HepG2 (cell line): Measurements from ENCODE around the gene PKNOX2. TPM values are rescaled to one million over a fixed set of nuclear protein-coding genes. Genes with fewer than 3 reads are reported as not detected.

Source experiments
- ATAC-seq: fragments of 200-7000 bp; cut with Tn5 transposase; 3 replicates; pipeline ENCODE4 v1.9.1; 2020; ENCODE audit warnings: mild to moderate bottlenecking, moderate library complexity
- BruUV-seq: library from RNA; stranded (reverse); fragments of 400-500 nt; replicated peaks from 2 replicates; lab custom pipeline; 2021; lab: Mats Ljungman, UMichigan
- CTCF ChIA-PET: fragments of 300-600 bp; formaldehyde crosslinking; extraction: SDS; loops from one replicate; lab custom pipeline; 2021; ENCODE audit warnings: low total read pairs, inconsistent platforms, low intra/inter-chr PET ratio; lab: Yijun Ruan, JAX
- POLR2A ChIA-PET: fragments of 350-600 bp; sonication (Branson Sonifier 250); formaldehyde crosslinking; loops from one replicate; lab custom pipeline; 2020; ENCODE audit warnings: antibody characterized with exemption, inconsistent platforms; lab: Yijun Ruan, JAX
- DNase-seq: peaks from one replicate; pipeline ENCODE4 v3.0.0-alpha.2; 2015; ENCODE audit warnings: low spot score
- FAIRE-seq: peaks from 3 replicates; lab custom pipeline; 2011; peaks lifted over from hg19 to GRCh38; lab: Jason Lieb, UNC
- H2AFZ ChIP-seq: one replicate; pipeline ENCODE4 v1.6.1; 2011; ENCODE audit warnings: low read length, inconsistent platforms
- H3K27ac ChIP-seq: fragments of 300-600 bp; 3 replicates; pipeline ENCODE4 v1.8.0; 2011; ENCODE audit warnings: mixed run types, mild to moderate bottlenecking, mixed read lengths, low read length, inconsistent platforms; ENCODE audit not compliant: insufficient read depth; ENCODE audit errors: extremely low read length
- H3K27me3 ChIP-seq, 2 experiments: fragments of 200-600 bp in 1 of 2; 2 replicates in 1 of 2; 3 replicates in 1 of 2; pipeline versions ENCODE4 v1.6.0 to v1.8.0; 2011; ENCODE audit warnings: low read length in 2 of 2, mild to moderate bottlenecking in 2 of 2, moderate library complexity in 2 of 2, inconsistent platforms in 1 of 2; ENCODE audit not compliant: insufficient read depth in 2 of 2, control insufficient read depth in 1 of 2
- H3K36me3 ChIP-seq, 2 experiments: fragments of 200-600 bp in 1 of 2; replicated peaks in 1 of 2; 2 replicates in 1 of 2; 3 replicates in 1 of 2; pipeline versions ENCODE4 v1.5.1 to v1.8.0; 2011; ENCODE audit warnings: low read length in 2 of 2, inconsistent platforms in 1 of 2; ENCODE audit not compliant: insufficient read depth in 2 of 2, control insufficient read depth in 1 of 2
- H3K4me1 ChIP-seq: 2 replicates; pipeline ENCODE4 v1.5.1; 2012; ENCODE audit warnings: low read length, inconsistent platforms; ENCODE audit not compliant: insufficient read depth
- H3K4me2 ChIP-seq: 2 replicates; pipeline ENCODE4 v1.6.0; 2011; ENCODE audit warnings: low read depth, low read length, inconsistent platforms
- H3K4me3 ChIP-seq, 3 experiments: fragments of 200-600 bp in 1 of 3; sonication (generic), shearing (Covaris generic) in 1 of 3; replicated peaks in 1 of 3; 2 replicates each; pipeline ENCODE4 v1.5.1; 2011 to 2016; ENCODE audit warnings: low read length in 3 of 3, inconsistent platforms in 2 of 3, low read depth in 2 of 3, mild to moderate bottlenecking in 2 of 3, control low read depth in 1 of 3, mixed read lengths in 1 of 3; ENCODE audit not compliant: insufficient read depth in 1 of 3
- H3K79me2 ChIP-seq: one replicate; pipeline ENCODE4 v1.6.1; 2011; ENCODE audit warnings: low read length, inconsistent platforms; ENCODE audit not compliant: insufficient read depth
- H3K9ac ChIP-seq: 2 replicates; pipeline ENCODE4 v1.6.0; 2011; ENCODE audit warnings: mild to moderate bottlenecking, low read depth, low read length, inconsistent platforms; ENCODE audit not compliant: insufficient read depth
- H3K9me3 ChIP-seq: 2 replicates; pipeline ENCODE4 v1.5.1; 2012; ENCODE audit warnings: mild to moderate bottlenecking, low read length
- H4K20me1 ChIP-seq: 2 replicates; pipeline ENCODE4 v1.6.0; 2011; ENCODE audit warnings: inconsistent platforms, mild to moderate bottlenecking, low read length, moderate library complexity; ENCODE audit not compliant: insufficient read depth
- ATF7-NPFF ChIP-seq: sonication (generic); formaldehyde crosslinking; IDR thresholded peaks from 2 replicates; pipeline ENCODE4 v1.8.1; 2023; ENCODE audit warnings: mild to moderate bottlenecking, low read depth, missing genetic modification reagents, moderate library complexity
- DNMT1 ChIP-seq: sonication (generic); formaldehyde crosslinking; IDR thresholded peaks from 2 replicates; pipeline ENCODE4 v1.5.1; 2020; ENCODE audit warnings: mild to moderate bottlenecking, missing genetic modification reagents
- PLRG1 ChIP-seq: fragments of 450-650 bp; conservative IDR thresholded peaks from 2 replicates; pipeline ENCODE4 v1.6.1; 2016
- SRSF4 ChIP-seq: fragments of 200-400 bp; formaldehyde crosslinking; IDR thresholded peaks from one replicate; pipeline ENCODE4 v1.6.1; 2018; ENCODE audit warnings: mild to moderate bottlenecking, low read depth, low read length, moderate library complexity; ENCODE audit not compliant: poor library complexity, severe bottlenecking
- ZFP90 ChIP-seq: sonication (generic); formaldehyde crosslinking; IDR thresholded peaks from 2 replicates; pipeline ENCODE4 v1.8.0; 2022; ENCODE audit warnings: missing genetic modification reagents, mild to moderate bottlenecking, inconsistent platforms, borderline replicate concordance
- ZNF12 ChIP-seq: sonication (generic); formaldehyde crosslinking; IDR thresholded peaks from 2 replicates; pipeline ENCODE4 v1.5.0; 2020; ENCODE audit warnings: missing genetic modification reagents
- ZNF672 ChIP-seq: sonication (generic); formaldehyde crosslinking; IDR thresholded peaks from 2 replicates; pipeline ENCODE4 v1.8.1; 2022; ENCODE audit warnings: missing genetic modification reagents
- ZSCAN9 ChIP-seq: IDR thresholded peaks from 2 replicates; pipeline ENCODE4 v1.6.1; 2016; ENCODE audit warnings: borderline replicate concordance
- WGBS: methylation state at CpG from one replicate; pipeline ENCODE4 v1.1.6; 2017; ENCODE audit warnings: low lambda C conversion rate; 5-methylcytosine and 5-hydroxymethylcytosine counted together
- in situ Hi-C: cut with HindIII; loops from 2 replicates; pipeline ENCODE4 v1.10.0; 2017; ENCODE audit warnings: low pct_unique_long_range_greater_than_20kb; ENCODE audit not compliant: extremely low pct_ligation_motif_present
- intact Hi-C: fragments of 100-400 bp; cut with micrococcal nuclease; formaldehyde crosslinking; loops from one replicate; pipeline ENCODE4 v1.10.0; 2022; ENCODE audit not compliant: unreplicated experiment
- polyA plus RNA-seq, 8 experiments: library from polyadenylated mRNA; depleted of rRNA in 3 of 8; stranded (reverse) in 7 of 8; unstranded in 1 of 8; fragments of >200 nt; fragmentation: Illumina TruSeq in 4 of 8; extraction: Trizol in 4 of 8; gene quantifications; 2 replicates each; pipeline versions ENCODE4 v1.2.1 to v1.2.3, GENCODE V29; 2011 to 2016; ENCODE audit warnings: low read depth in 4 of 8, missing spikeins in 1 of 8, mixed read lengths in 1 of 8; ENCODE audit not compliant: insufficient read depth in 1 of 8
- total RNA-seq, 5 experiments: library from RNA; depleted of rRNA; stranded (reverse); fragments of >200 nt; fragmentation: Illumina TruSeq; extraction: Trizol; gene quantifications; 2 replicates each; pipeline ENCODE4 v1.2.3, GENCODE V29; 2016; ENCODE audit warnings: low read depth in 1 of 5
- TF ChIP-seq, protein P1 (sequence below): IDR thresholded peaks from 2 replicates; pipeline ENCODE4 v1.4.0; 2020; ENCODE audit warnings: mild to moderate bottlenecking, missing genetic modification reagents
- TF ChIP-seq, protein P2 (sequence below): sonication (generic); formaldehyde crosslinking; IDR thresholded peaks from 2 replicates; pipeline ENCODE4 v1.5.0; 2020; ENCODE audit warnings: mild to moderate bottlenecking, low read depth, missing genetic modification reagents, borderline replicate concordance
- TF ChIP-seq, protein P3 (sequence below): fragments of 450-650 bp; IDR thresholded peaks from 2 replicates; pipeline ENCODE4 v1.6.1; 2017
- TF ChIP-seq, protein P4 (sequence below): sonication (generic); formaldehyde crosslinking; IDR thresholded peaks from 2 replicates; pipeline ENCODE4 v1.5.0; 2020; ENCODE audit warnings: missing genetic modification reagents

Gene PKNOX2
- total and polyA plus RNA-seq, 2 of the 13 experiments (the other 11 are each of a cell fraction or from before 2014, with no cell fraction given), result not detected

DNA sequence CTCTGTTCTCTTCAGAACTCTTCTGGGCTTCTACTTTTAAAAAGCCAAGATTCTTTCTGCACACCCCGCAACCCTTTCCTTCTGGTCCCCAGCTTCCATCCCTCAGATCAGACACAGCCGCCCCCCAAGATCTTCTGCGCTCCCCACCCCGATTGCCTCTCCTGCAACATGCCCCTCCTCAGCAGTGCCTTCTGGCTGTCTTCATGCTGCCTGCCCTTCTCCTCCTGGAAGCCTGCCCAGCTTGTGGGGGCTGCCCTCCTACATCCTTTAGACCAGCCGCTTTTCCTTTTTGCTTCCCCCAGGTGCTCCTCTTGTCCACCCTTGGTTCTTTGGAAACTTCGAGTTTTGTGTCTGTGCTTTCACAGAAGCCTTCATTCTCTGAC is 187.3 kb downstream of the PKNOX2 start:
- Histone ChIP-seq H3K4me1 (no peaks in the 10 kb centered on the region), H2AFZ (no peak overlapping the region), H3K9ac (no peak overlapping the region), H3K36me3 (no peaks in the 10 kb centered on the region), H3K4me2 (no peak overlapping the region), H3K27me3 (peaks cover 5 to 50% of the 10 kb centered on the region in 2 experiments; a peak in 3 of 5 replicates), H3K9me3 (no peaks in the 10 kb centered on the region), H4K20me1 (no peaks in the 10 kb centered on the region), H3K27ac (no peak overlapping the region), H3K4me3 (no peak overlapping the region), H3K79me2 (no peaks in the 10 kb centered on the region)
- in situ Hi-C loops (no loop called here), intact Hi-C loops (no loop called here)
- CTCF ChIA-PET, result no interaction called here
- FAIRE-seq (no peak), ATAC-seq (no peak), DNase-seq (no peak)
- no TSS peak for BruUV-seq
- POLR2A ChIA-PET, result no interaction called here
- no peak for TF ChIP-seq PLRG1
- no peak for TF ChIP-seq ZSCAN9
- TF ChIP-seq, protein P1, sequence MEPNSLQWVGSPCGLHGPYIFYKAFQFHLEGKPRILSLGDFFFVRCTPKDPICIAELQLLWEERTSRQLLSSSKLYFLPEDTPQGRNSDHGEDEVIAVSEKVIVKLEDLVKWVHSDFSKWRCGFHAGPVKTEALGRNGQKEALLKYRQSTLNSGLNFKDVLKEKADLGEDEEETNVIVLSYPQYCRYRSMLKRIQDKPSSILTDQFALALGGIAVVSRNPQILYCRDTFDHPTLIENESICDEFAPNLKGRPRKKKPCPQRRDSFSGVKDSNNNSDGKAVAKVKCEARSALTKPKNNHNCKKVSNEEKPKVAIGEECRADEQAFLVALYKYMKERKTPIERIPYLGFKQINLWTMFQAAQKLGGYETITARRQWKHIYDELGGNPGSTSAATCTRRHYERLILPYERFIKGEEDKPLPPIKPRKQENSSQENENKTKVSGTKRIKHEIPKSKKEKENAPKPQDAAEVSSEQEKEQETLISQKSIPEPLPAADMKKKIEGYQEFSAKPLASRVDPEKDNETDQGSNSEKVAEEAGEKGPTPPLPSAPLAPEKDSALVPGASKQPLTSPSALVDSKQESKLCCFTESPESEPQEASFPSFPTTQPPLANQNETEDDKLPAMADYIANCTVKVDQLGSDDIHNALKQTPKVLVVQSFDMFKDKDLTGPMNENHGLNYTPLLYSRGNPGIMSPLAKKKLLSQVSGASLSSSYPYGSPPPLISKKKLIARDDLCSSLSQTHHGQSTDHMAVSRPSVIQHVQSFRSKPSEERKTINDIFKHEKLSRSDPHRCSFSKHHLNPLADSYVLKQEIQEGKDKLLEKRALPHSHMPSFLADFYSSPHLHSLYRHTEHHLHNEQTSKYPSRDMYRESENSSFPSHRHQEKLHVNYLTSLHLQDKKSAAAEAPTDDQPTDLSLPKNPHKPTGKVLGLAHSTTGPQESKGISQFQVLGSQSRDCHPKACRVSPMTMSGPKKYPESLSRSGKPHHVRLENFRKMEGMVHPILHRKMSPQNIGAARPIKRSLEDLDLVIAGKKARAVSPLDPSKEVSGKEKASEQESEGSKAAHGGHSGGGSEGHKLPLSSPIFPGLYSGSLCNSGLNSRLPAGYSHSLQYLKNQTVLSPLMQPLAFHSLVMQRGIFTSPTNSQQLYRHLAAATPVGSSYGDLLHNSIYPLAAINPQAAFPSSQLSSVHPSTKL (CRISPR knock-in tag), result no peak
- TF ChIP-seq ZNF12 (CRISPR knock-in tag), result no peak
- no peak for TF ChIP-seq ATF7-NPFF
- TF ChIP-seq ZFP90 (CRISPR knock-in tag), result no peak
- TF ChIP-seq, protein P2, sequence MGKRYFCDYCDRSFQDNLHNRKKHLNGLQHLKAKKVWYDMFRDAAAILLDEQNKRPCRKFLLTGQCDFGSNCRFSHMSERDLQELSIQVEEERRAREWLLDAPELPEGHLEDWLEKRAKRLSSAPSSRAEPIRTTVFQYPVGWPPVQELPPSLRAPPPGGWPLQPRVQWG, result no peak
- no peak for TF ChIP-seq DNMT1
- no peak for TF ChIP-seq ZNF672 (CRISPR knock-in tag)
- no peak for TF ChIP-seq SRSF4
- TF ChIP-seq, protein P3, sequence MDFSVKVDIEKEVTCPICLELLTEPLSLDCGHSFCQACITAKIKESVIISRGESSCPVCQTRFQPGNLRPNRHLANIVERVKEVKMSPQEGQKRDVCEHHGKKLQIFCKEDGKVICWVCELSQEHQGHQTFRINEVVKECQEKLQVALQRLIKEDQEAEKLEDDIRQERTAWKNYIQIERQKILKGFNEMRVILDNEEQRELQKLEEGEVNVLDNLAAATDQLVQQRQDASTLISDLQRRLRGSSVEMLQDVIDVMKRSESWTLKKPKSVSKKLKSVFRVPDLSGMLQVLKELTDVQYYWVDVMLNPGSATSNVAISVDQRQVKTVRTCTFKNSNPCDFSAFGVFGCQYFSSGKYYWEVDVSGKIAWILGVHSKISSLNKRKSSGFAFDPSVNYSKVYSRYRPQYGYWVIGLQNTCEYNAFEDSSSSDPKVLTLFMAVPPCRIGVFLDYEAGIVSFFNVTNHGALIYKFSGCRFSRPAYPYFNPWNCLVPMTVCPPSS, result no peak
- TF ChIP-seq, protein P4, sequence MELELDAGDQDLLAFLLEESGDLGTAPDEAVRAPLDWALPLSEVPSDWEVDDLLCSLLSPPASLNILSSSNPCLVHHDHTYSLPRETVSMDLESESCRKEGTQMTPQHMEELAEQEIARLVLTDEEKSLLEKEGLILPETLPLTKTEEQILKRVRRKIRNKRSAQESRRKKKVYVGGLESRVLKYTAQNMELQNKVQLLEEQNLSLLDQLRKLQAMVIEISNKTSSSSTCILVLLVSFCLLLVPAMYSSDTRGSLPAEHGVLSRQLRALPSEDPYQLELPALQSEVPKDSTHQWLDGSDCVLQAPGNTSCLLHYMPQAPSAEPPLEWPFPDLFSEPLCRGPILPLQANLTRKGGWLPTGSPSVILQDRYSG, result no peak
- 63% methylated on average over 6 of the region's 6 CpGs for WGBS
